Measurements from ENCODE around the gene ACO1. TPM values are rescaled to one million over a fixed set of nuclear protein-coding genes. Genes with fewer than 3 reads are reported as not detected.

Gene ACO1
- polyA plus RNA-seq, 1 experiment, result 330 TPM

DNA sequence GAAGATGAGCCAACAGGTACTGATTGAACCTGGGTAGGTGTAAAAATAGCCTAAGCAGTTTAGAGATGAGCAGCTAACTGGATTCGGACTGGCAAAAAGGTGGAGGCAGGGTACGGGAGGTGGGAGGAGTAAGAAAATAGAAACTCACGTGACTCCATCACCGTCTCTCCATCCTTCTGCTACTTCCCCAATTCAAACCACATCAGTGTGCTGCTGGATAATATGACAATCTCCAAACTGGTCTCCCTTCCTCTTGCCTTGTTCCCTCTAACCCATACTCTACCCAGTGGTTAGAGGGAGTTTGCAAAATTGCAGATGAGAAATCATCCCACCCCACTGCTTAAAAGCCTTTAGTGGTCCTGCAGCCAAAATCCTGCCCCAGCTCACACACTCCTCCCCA is 98.9 kb downstream of the ACO1 start:
- no peaks in the 10 kb centered on the region for H3K27me3 ChIP-seq (ENCODE audit: control insufficient read depth, insufficient read depth, low read length)
- no peaks in the 10 kb centered on the region for H3K9me3 ChIP-seq (ENCODE audit: control insufficient read depth, insufficient read depth, low read length)
- TF ChIP-seq, protein P1, sequence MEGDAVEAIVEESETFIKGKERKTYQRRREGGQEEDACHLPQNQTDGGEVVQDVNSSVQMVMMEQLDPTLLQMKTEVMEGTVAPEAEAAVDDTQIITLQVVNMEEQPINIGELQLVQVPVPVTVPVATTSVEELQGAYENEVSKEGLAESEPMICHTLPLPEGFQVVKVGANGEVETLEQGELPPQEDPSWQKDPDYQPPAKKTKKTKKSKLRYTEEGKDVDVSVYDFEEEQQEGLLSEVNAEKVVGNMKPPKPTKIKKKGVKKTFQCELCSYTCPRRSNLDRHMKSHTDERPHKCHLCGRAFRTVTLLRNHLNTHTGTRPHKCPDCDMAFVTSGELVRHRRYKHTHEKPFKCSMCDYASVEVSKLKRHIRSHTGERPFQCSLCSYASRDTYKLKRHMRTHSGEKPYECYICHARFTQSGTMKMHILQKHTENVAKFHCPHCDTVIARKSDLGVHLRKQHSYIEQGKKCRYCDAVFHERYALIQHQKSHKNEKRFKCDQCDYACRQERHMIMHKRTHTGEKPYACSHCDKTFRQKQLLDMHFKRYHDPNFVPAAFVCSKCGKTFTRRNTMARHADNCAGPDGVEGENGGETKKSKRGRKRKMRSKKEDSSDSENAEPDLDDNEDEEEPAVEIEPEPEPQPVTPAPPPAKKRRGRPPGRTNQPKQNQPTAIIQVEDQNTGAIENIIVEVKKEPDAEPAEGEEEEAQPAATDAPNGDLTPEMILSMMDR (IDR thresholded peaks at IDR 0.05; ENCODE audit: low read depth, low read length), result no peak
- CTCF ChIA-PET, result interaction anchor here (1.1 to 1.3 kb wide), 2 partner anchors 89 to 97 kb away, joined by 3 to 4 read pairs; no protein-coding TSS in a partner anchor
- H3K4me3 ChIP-seq (ENCODE audit: low read depth, low read length), result no peak overlapping the region
- DNase-seq (ENCODE audit: low read depth, low spot score), result no peak
- no peak overlapping the region for H3K27ac ChIP-seq (ENCODE audit: low read depth, low read length)
- POLR2A ChIA-PET, result no interaction called here

DNA sequence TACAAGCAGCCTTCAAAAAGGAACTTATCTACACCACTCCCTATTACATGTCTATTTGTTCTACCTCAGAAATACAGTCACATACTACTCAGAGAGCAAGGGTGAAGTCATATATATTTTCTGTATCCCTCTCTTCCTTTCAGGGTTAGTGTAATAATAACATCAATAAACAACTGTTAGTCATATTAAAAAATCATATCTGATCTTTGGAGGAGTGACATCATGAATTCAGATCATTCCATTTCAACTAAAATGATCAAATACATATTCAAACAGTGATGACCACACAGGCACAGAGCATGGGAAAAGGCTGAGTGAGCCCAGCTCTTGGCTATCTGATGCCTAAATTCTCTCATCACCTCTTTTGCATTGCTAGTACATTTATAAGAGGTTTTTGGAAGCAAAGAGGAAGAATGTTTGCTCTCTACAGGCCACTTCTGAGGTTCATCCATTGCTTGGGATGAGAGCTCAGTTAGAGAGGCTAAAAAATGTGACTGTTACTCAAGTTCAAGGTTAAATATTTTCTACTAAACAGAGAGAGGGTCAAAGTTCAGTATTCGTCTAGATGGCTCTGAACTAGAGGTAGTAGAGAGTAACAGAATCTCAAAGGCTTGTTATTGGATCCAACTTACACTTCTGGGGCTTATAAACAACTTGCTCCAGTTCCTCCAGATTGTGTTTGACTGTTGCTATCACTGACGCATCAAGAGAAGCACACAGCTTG is 102.6 kb downstream of the ACO1 start:
- ChIA-PET CTCF (interaction anchor here (0.9 to 3.2 kb wide), 4 partner anchors 39 to 108 kb away, joined by 3 to 15 read pairs (median 4); partner anchors contain the start of gene RIGI), POLR2A (interaction anchor here (0.9 kb wide), 1 partner anchor 39 kb away, joined by 3 read pairs; the partner anchor contains the start of gene RIGI)
- Histone ChIP-seq H3K4me3 (ENCODE audit: low read depth, low read length) (no peak overlapping the region), H3K9me3 (ENCODE audit: control insufficient read depth, insufficient read depth, low read length) (no peaks in the 10 kb centered on the region), H3K27me3 (ENCODE audit: control insufficient read depth, insufficient read depth, low read length) (no peaks in the 10 kb centered on the region), H3K27ac (ENCODE audit: low read depth, low read length) (peak overlapping the region; percentile 32)
- TF ChIP-seq, protein P1 (IDR thresholded peaks at IDR 0.05; ENCODE audit: low read depth, low read length), result no peak
- DNase-seq (ENCODE audit: low read depth, low spot score), result peak; percentile 27

DNA sequence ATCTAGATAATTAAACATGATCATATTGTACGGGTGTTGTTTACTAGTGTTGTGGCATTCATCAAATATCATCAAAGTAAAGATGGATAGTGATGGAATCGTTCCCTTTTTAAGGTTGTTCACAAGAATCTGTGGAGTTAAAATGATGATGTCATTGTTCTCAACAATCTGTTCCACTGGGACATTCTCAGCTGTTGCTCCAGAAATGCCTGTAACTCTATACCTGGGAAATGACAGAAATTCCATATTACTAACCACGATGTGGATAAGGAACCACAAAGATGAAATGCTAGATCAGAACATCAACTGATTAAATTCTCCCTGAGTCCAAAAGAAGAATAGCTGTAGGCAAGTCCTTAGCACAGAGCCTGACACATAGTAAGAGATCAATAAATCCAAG is 103.5 kb downstream of the ACO1 start:
- Histone ChIP-seq H3K27ac (ENCODE audit: low read depth, low read length) (no peak overlapping the region), H3K4me3 (ENCODE audit: low read depth, low read length) (no peak overlapping the region), H3K9me3 (ENCODE audit: control insufficient read depth, insufficient read depth, low read length) (no peaks in the 10 kb centered on the region), H3K27me3 (ENCODE audit: control insufficient read depth, insufficient read depth, low read length) (no peaks in the 10 kb centered on the region)
- DNase-seq (ENCODE audit: low read depth, low spot score), result peak; percentile 21
- ChIA-PET CTCF (interaction anchor here (0.5 to 3.2 kb wide), 6 partner anchors 10 to 109 kb away, joined by 3 to 15 read pairs (median 6); partner anchors contain the start of gene RIGI), POLR2A (interaction anchor here (0.6 to 0.9 kb wide), 2 partner anchors 32 to 38 kb away, joined by 3 to 4 read pairs; partner anchors contain the start of gene RIGI)
- TF ChIP-seq, protein P1 (IDR thresholded peaks at IDR 0.05; ENCODE audit: low read depth, low read length), result no peak

DNA sequence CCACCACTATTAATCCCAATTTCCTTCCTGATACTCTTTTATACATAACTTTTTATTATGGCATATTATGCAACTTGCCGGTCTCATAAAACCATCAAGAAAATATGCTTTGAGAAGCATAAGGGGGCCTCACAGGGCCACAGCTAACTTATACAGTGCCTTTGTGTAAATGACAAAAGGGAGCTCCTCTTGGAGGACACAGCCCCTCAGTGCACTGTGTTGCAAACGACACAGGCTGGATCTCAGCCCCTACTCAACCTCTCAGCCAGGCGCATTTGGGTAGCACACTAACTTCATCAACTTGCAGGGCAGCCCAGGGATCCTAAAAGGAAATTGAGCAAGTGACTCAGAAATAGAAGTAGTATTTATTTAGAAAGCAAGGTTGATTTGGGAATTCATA is 106.2 kb downstream of the ACO1 start:
- ChIA-PET CTCF (no interaction called here), POLR2A (no interaction called here)
- no peak overlapping the region for H3K27ac ChIP-seq (ENCODE audit: low read depth, low read length)
- no peaks in the 10 kb centered on the region for H3K9me3 ChIP-seq (ENCODE audit: control insufficient read depth, insufficient read depth, low read length)
- no peak overlapping the region for H3K4me3 ChIP-seq (ENCODE audit: low read depth, low read length)
- no peak for DNase-seq (ENCODE audit: low read depth, low spot score)
- no peaks in the 10 kb centered on the region for H3K27me3 ChIP-seq (ENCODE audit: control insufficient read depth, insufficient read depth, low read length)
- TF ChIP-seq, protein P1 (IDR thresholded peaks at IDR 0.05; ENCODE audit: low read depth, low read length), result no peak

DNA sequence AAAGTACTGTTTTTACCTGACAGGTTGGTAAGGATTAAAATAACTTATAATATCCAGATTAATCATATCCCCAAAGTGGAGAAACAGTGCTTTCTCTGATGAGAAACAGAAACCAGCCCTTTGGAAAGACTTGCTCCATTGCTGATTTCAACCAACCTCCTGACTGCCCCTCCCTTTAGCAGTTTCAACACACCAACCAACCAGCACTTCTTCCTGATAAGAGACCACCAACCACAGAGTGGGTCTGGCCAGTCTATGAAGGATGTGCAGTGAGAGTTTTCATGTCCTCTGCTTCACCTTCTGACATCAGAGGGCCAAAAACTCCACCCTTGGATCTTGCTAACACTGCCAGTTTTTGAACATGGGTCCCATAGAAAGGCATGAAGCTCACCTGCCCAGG is 113.5 kb downstream of the ACO1 start:
- no peak overlapping the region for H3K27ac ChIP-seq (ENCODE audit: low read depth, low read length)
- POLR2A ChIA-PET, result no interaction called here
- no peak for DNase-seq (ENCODE audit: low read depth, low spot score)
- CTCF ChIA-PET, result interaction anchor here (1.0 to 1.5 kb wide), 3 partner anchors 9 to 84 kb away, joined by 3 to 6 read pairs (median 3); no protein-coding TSS in a partner anchor
- no peak overlapping the region for H3K4me3 ChIP-seq (ENCODE audit: low read depth, low read length)
- no peaks in the 10 kb centered on the region for H3K27me3 ChIP-seq (ENCODE audit: control insufficient read depth, insufficient read depth, low read length)
- TF ChIP-seq, protein P1 (IDR thresholded peaks at IDR 0.05; ENCODE audit: low read depth, low read length), result no peak
- peaks cover 2% of the 10 kb centered on the region for H3K9me3 ChIP-seq (ENCODE audit: control insufficient read depth, insufficient read depth, low read length)
